Right atrium auricular region (tissue), 2 donors: Measurements from ENCODE around the gene FADS3. TPM values are rescaled to one million over a fixed set of nuclear protein-coding genes. Genes with fewer than 3 reads are reported as not detected.
A peak's percentile ranks its signal among the peaks of the same experiment; 100 is the strongest.

ENCODE experiments used
- DNase-seq: peaks from one replicate; pipeline ENCODE4 v3.0.0-alpha.2; 2019; ENCODE audit warnings: low spot score
- H3K27ac ChIP-seq, 2 donors: fragments of 200-600 bp; sonication (generic); 1 replicate in 1 of 2; 2 replicates in 1 of 2; pipeline ENCODE4 v1.5.1; 2016 to 2019
- H3K27me3 ChIP-seq, 2 donors: fragments of 200-600 bp; sonication (generic); one replicate each; pipeline versions ENCODE4 v1.5.1 to v1.6.0; 2017 to 2019
- H3K36me3 ChIP-seq: fragments of 200-600 bp; sonication (generic); one replicate; pipeline ENCODE4 v1.5.1; 2016
- H3K4me1 ChIP-seq, 2 donors: fragments of 200-600 bp; sonication (generic); one replicate each; pipeline versions ENCODE4 v1.5.1 to v1.6.0; 2017 to 2019
- H3K4me3 ChIP-seq, 2 donors: fragments of 200-600 bp; sonication (generic); 1 replicate in 1 of 2; 2 replicates in 1 of 2; pipeline ENCODE4 v1.5.1; 2017 to 2019; ENCODE audit warnings: mild to moderate bottlenecking in 1 of 2, moderate library complexity in 1 of 2
- H3K9me3 ChIP-seq, 2 donors: fragments of 200-600 bp; sonication (generic); one replicate each; pipeline ENCODE4 v1.5.1; 2019
- CTCF ChIP-seq, 2 donors: fragments of 200-600 bp; sonication (generic); IDR thresholded peaks; one replicate each; pipeline ENCODE4 v1.5.1; 2019; ENCODE audit warnings: antibody characterized with exemption in 2 of 2
- total RNA-seq, 2 donors: library from RNA; depleted of rRNA; stranded (reverse); fragments of >200 nt; gene quantifications; one replicate each; pipeline ENCODE4 v1.1.0, GENCODE V29; 2016

FADS3 gene
- total RNA-seq, 2 donors from 2014 or later = 48.7 to 93.0 TPM

GRCh38 chr11:61832754-61833153 lies 58.6 kb downstream of the FADS3 start:
- Histone ChIP-seq H3K4me3 (no peak overlapping the region), H3K36me3 (no peaks in the 10 kb centered on the region), H3K27me3 (no peaks in the 10 kb centered on the region), H3K4me1 (peaks cover 0 to 63% of the 10 kb centered on the region in 2 donors), H3K27ac (no peak overlapping the region), H3K9me3 (no peaks in the 10 kb centered on the region)
- no peak for DNase-seq
- no peak for TF ChIP-seq CTCF (IDR thresholded peaks at IDR 0.05)

- Histone ChIP-seq H3K27ac (no peak overlapping the region), H3K27me3 (no peaks in the 10 kb centered on the region), H3K36me3 (no peaks in the 10 kb centered on the region), H3K4me1 (peaks cover 0 to 66% of the 10 kb centered on the region in 2 donors), H3K4me3 (no peak overlapping the region), H3K9me3 (no peaks in the 10 kb centered on the region)
- DNase-seq = no peak
- no peak for TF ChIP-seq CTCF (IDR thresholded peaks at IDR 0.05)
These were observed 59.1 kb downstream of the FADS3 start for GRCh38 chr11:61832207-61832606.

- no peak for DNase-seq
- H3K36me3 ChIP-seq = no peaks in the 10 kb centered on the region
- H3K9me3 ChIP-seq = no peaks in the 10 kb centered on the region
- H3K27me3 ChIP-seq = no peaks in the 10 kb centered on the region
- TF ChIP-seq CTCF (IDR thresholded peaks at IDR 0.05) = no peak
- H3K4me1 ChIP-seq = peaks cover 0 to 66% of the 10 kb centered on the region in 2 donors
- H3K27ac ChIP-seq = peak overlapping the region; percentile 42 to 77
- H3K4me3 ChIP-seq = no peak overlapping the region
These were observed 60.9 kb downstream of the FADS3 start for GRCh38 chr11:61830237-61831105.

GRCh38 chr11:61829806-61830205 lies 61.5 kb downstream of the FADS3 start:
- H3K36me3 ChIP-seq = no peaks in the 10 kb centered on the region
- TF ChIP-seq CTCF (IDR thresholded peaks at IDR 0.05) = no peak
- H3K4me1 ChIP-seq = peaks cover 0 to 60% of the 10 kb centered on the region in 2 donors
- H3K9me3 ChIP-seq = no peaks in the 10 kb centered on the region
- no peaks in the 10 kb centered on the region for H3K27me3 ChIP-seq
- no peak for DNase-seq
- H3K4me3 ChIP-seq = no peak overlapping the region
- H3K27ac ChIP-seq = peak overlapping the region; percentile 77 to 84

- peaks cover 0 to 50% of the 10 kb centered on the region in 2 donors for H3K4me1 ChIP-seq
- H3K9me3 ChIP-seq = no peaks in the 10 kb centered on the region
- peak overlapping the region; percentile 77 to 84 for H3K27ac ChIP-seq
- H3K4me3 ChIP-seq = peak overlapping the region; percentile 37 to 67
- H3K27me3 ChIP-seq = no peaks in the 10 kb centered on the region
- no peaks in the 10 kb centered on the region for H3K36me3 ChIP-seq
- DNase-seq = no peak
- TF ChIP-seq CTCF (IDR thresholded peaks at IDR 0.05) = peak; percentile 32 to 63
These were observed 62.5 kb downstream of the FADS3 start for GRCh38 chr11:61828629-61829407.
